SU-DHL-6 (cell line): ENCODE data around the gene AP2A2.
"Not testable (repeated sequence)": the region's sequence is repeated elsewhere in the genome, so short reads cannot be mapped to it uniquely, and the experiment has no call there.

Experiments used
- H2AFZ ChIP-seq: fragments of 200-600 bp; sonication (generic); 2 replicates; pipeline ENCODE4 v1.6.1; 2014; ENCODE audit warnings: low read depth, mild to moderate bottlenecking, moderate library complexity, mixed read lengths, antibody characterized with exemption, low read length; ENCODE audit not compliant: severe bottlenecking
- H3F3A ChIP-seq: fragments of 200-600 bp; shearing (Covaris generic); 2 replicates; pipeline ENCODE4 v1.6.0; 2016; ENCODE audit warnings: antibody characterized with exemption, mild to moderate bottlenecking; ENCODE audit not compliant: insufficient read depth
- H3K27ac ChIP-seq: fragments of 200-600 bp; sonication (generic); 2 replicates; pipeline ENCODE4 v1.5.1; 2016; ENCODE audit warnings: low read depth, mild to moderate bottlenecking, low read length, moderate library complexity, mixed read lengths
- H3K27me3 ChIP-seq: fragments of 200-600 bp; sonication (generic), shearing (Covaris generic); 2 replicates; pipeline ENCODE4 v1.6.0; 2014; ENCODE audit warnings: mild to moderate bottlenecking, low read length
- H3K36me3 ChIP-seq: fragments of 200-600 bp; sonication (generic); 2 replicates; pipeline ENCODE4 v1.6.1; 2014; ENCODE audit warnings: mild to moderate bottlenecking, low read length, mixed read lengths
- H3K4me2 ChIP-seq: fragments of 300-600, 200-600 bp; shearing (Covaris generic), sonication (generic); 2 replicates; pipeline ENCODE4 v1.6.0; 2014; ENCODE audit warnings: low read length, low read depth, mild to moderate bottlenecking; ENCODE audit not compliant: poor library complexity, severe bottlenecking
- H3K4me3 ChIP-seq: fragments of 200-600 bp; sonication (generic); 2 replicates; pipeline ENCODE4 v1.5.1; 2014; ENCODE audit warnings: antibody characterized with exemption, low read length, mild to moderate bottlenecking, mixed read lengths; ENCODE audit not compliant: insufficient read depth, poor library complexity, severe bottlenecking
- H3K79me2 ChIP-seq: fragments of 200-600 bp; sonication (generic); 2 replicates; pipeline ENCODE4 v1.6.1; 2014; ENCODE audit warnings: mild to moderate bottlenecking, low read length, moderate library complexity; ENCODE audit not compliant: insufficient read depth
- H3K9ac ChIP-seq: fragments of 200-600 bp; sonication (generic); 2 replicates; pipeline ENCODE4 v1.7.0; 2014; ENCODE audit warnings: mild to moderate bottlenecking, low read length
- H3K9me2 ChIP-seq: fragments of 200-600 bp; sonication (generic); replicated peaks from 2 replicates; pipeline ENCODE4 v1.6.1; 2014; ENCODE audit warnings: low read length; ENCODE audit not compliant: insufficient read depth
- H3K9me3 ChIP-seq: fragments of 200-600 bp; sonication (generic); 2 replicates; pipeline ENCODE4 v1.6.1; 2014; ENCODE audit warnings: low read length, mixed read lengths; ENCODE audit not compliant: insufficient read depth
- H4K20me1 ChIP-seq: fragments of 200-600 bp; sonication (generic); 2 replicates; pipeline ENCODE4 v1.6.1; 2014; ENCODE audit warnings: low read depth, mild to moderate bottlenecking, antibody characterized with exemption, low read length, moderate library complexity, mixed read lengths
- CTCF ChIP-seq: fragments of 200-600 bp; sonication (generic); IDR thresholded peaks from one replicate; pipeline ENCODE4 v1.5.1; 2017; ENCODE audit warnings: antibody characterized with exemption, mild to moderate bottlenecking, low read length, moderate library complexity; ENCODE audit not compliant: insufficient read depth, poor library complexity, severe bottlenecking
- EZH2phosphoT487 ChIP-seq: fragments of 200-600 bp; sonication (generic), shearing (Covaris generic); conservative IDR thresholded peaks from 2 replicates; pipeline ENCODE4 v1.6.1; 2018; ENCODE audit warnings: mild to moderate bottlenecking, antibody characterized with exemption, low read length, moderate library complexity, mixed read lengths

AP2A2 gene

GRCh38 chr11:971092-971690, 45.5 kb downstream of the AP2A2 start:
- H3K9me3 ChIP-seq = no peaks in the 10 kb centered on the region
- no peak overlapping the region for H3K4me2 ChIP-seq
- H3K27ac ChIP-seq = no peak overlapping the region
- no peaks in the 10 kb centered on the region for H3K36me3 ChIP-seq
- no peaks in the 10 kb centered on the region for H3F3A ChIP-seq
- no peaks in the 10 kb centered on the region; the same call in 1 of the 2 replicates for H3K79me2 ChIP-seq
- H3K9me2 ChIP-seq = no peaks in the 10 kb centered on the region
- no peak for TF ChIP-seq CTCF
- TF ChIP-seq EZH2phosphoT487 = no peak
- H3K4me3 ChIP-seq = no peak overlapping the region
- H3K9ac ChIP-seq = no peak overlapping the region
- no peak overlapping the region for H2AFZ ChIP-seq
- no peaks in the 10 kb centered on the region for H4K20me1 ChIP-seq
- H3K27me3 ChIP-seq = no peaks in the 10 kb centered on the region

- Histone ChIP-seq H3K9me3 (no peaks in the 10 kb centered on the region), H3K36me3 (no peaks in the 10 kb centered on the region), H3K27me3 (no peaks in the 10 kb centered on the region), H4K20me1 (no peaks in the 10 kb centered on the region), H3K27ac (no peak overlapping the region), H3K79me2 (no peaks in the 10 kb centered on the region; the same call in 1 of the 2 replicates), H3K9ac (no peak overlapping the region), H2AFZ (no peak overlapping the region), H3F3A (no peaks in the 10 kb centered on the region), H3K4me2 (no peak overlapping the region), H3K4me3 (no peak overlapping the region), H3K9me2 (no peaks in the 10 kb centered on the region)
- TF ChIP-seq EZH2phosphoT487 = no peak
Observed at GRCh38 chr11:971731-972365, 46.2 kb downstream of the AP2A2 start.

GRCh38 chr11:972523-973211, 47.0 kb downstream of the AP2A2 start:
- Histone ChIP-seq H3F3A (no peaks in the 10 kb centered on the region), H3K9me3 (no peaks in the 10 kb centered on the region), H3K27me3 (no peaks in the 10 kb centered on the region), H3K79me2 (no peaks in the 10 kb centered on the region; the same call in 1 of the 2 replicates), H2AFZ (no peak overlapping the region), H3K4me3 (no peak overlapping the region), H3K4me2 (no peak overlapping the region), H3K27ac (no peak overlapping the region), H3K36me3 (no peaks in the 10 kb centered on the region), H3K9ac (no peak overlapping the region), H3K9me2 (no peaks in the 10 kb centered on the region), H4K20me1 (no peaks in the 10 kb centered on the region)
- no peak for TF ChIP-seq EZH2phosphoT487
- TF ChIP-seq CTCF = no peak

GRCh38 chr11:973237-973636, 47.6 kb downstream of the AP2A2 start:
- Histone ChIP-seq H3K27ac (no peak overlapping the region), H3K36me3 (no peaks in the 10 kb centered on the region), H3K4me2 (no peak overlapping the region), H2AFZ (no peak overlapping the region), H3K9me2 (no peaks in the 10 kb centered on the region), H3F3A (no peaks in the 10 kb centered on the region), H3K79me2 (no peaks in the 10 kb centered on the region; the same call in 1 of the 2 replicates), H4K20me1 (no peaks in the 10 kb centered on the region), H3K4me3 (no peak overlapping the region), H3K27me3 (no peaks in the 10 kb centered on the region), H3K9ac (no peak overlapping the region), H3K9me3 (no peaks in the 10 kb centered on the region)
- TF ChIP-seq EZH2phosphoT487 = no peak
- TF ChIP-seq CTCF = no peak

GRCh38 chr11:975376-975775, 49.7 kb downstream of the AP2A2 start:
- not testable (repeated sequence) for H4K20me1 ChIP-seq, H2AFZ ChIP-seq, H3K36me3 ChIP-seq, H3K9ac ChIP-seq, H3K79me2 ChIP-seq, H3K9me2 ChIP-seq, H3K4me2 ChIP-seq, H3F3A ChIP-seq, H3K4me3 ChIP-seq, H3K27ac ChIP-seq, H3K9me3 ChIP-seq, H3K27me3 ChIP-seq
